ENCODE data around the gene MTTP.

The MTTP gene

DNA sequence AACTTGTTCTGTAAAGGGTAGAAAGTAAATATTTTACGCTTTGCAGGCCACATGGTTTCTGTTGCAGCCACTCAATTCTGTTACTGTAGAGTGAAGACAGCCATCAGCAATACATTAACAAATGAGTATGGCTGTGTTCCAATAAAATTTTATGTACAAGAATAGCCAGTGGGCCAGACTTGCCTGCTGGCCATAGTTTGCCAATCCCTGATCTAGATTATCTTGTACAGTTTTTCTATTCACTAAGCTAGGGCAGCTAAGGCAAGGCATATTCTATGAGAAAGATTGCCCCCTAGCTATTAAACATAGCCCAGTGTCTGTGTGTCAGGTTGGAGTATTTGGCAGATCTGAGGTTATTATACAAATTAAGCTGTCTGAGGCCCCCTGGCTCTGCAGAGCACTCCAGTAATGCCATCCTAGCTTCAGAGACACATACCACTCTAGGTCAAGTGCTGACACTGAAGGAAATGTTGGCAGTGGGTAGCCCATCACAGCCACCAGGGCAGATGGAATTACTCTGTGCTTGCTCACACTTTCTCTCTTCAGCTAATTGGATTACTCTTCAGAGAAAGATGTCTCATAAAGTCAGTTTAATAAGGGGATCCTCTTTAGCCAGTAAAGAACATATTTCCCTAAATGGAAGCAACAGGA, 40.7 kb downstream of the MTTP start:
- Histone ChIP-seq H3K27ac (no peak overlapping the region), H3K4me1 (no peaks in the 10 kb centered on the region), H3K4me2 (no peak overlapping the region), H3K36me3 (no peaks in the 10 kb centered on the region), H3K4me3 (no peak overlapping the region), H3K9me3 (no peaks in the 10 kb centered on the region), H3K27me3 (no peaks in the 10 kb centered on the region), H4K20me1 (no peaks in the 10 kb centered on the region), H3K9ac (no peak overlapping the region)
- TF ChIP-seq Cebpa-rat (IDR thresholded peaks at IDR 0.05): no peak

DNA sequence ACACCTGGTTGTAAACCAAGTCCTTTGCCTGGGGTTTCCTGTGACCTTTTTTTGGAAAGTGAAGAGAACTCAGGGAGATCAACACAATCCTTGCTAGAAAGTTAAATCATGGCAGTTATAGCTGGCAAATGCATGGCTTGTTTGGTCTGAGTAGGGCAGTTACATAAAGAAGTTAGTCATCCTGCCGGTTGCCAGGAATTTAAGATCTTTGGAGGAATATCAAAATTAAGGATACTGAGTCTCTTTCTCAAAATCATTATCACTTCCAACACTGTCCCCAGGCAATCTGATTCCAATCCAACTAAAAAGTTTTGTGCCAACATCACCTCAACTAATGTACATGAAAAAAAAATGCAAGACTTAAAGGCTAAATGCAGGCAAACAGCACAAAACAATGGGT, 42.8 kb downstream of the MTTP start:
- Histone ChIP-seq H4K20me1 (no peaks in the 10 kb centered on the region), H3K4me1 (no peaks in the 10 kb centered on the region), H3K9me3 (no peaks in the 10 kb centered on the region), H3K4me3 (no peak overlapping the region), H3K4me2 (no peak overlapping the region), H3K27ac (no peak overlapping the region), H3K9ac (no peak overlapping the region), H3K36me3 (no peaks in the 10 kb centered on the region), H3K27me3 (no peaks in the 10 kb centered on the region)
- TF ChIP-seq Cebpa-rat (IDR thresholded peaks at IDR 0.05): no peak

GRCh38 chr4:99622341-99622740, 47.7 kb downstream of the MTTP start:
- Histone ChIP-seq H3K4me2 (no peak overlapping the region), H4K20me1 (no peaks in the 10 kb centered on the region)
- no peak for TF ChIP-seq Cebpa-rat (IDR thresholded peaks at IDR 0.05)

GRCh38 chr4:99624141-99624719, 49.6 kb downstream of the MTTP start:
- no peaks in the 10 kb centered on the region for H3K27me3 ChIP-seq
- no peaks in the 10 kb centered on the region for H4K20me1 ChIP-seq
- H3K4me2 ChIP-seq: no peak overlapping the region
- H3K9me3 ChIP-seq: no peaks in the 10 kb centered on the region
- H3K36me3 ChIP-seq: no peaks in the 10 kb centered on the region
- no peak overlapping the region for H3K9ac ChIP-seq
- TF ChIP-seq Cebpa-rat (IDR thresholded peaks at IDR 0.05): no peak
- H3K4me3 ChIP-seq: no peak overlapping the region
- H3K27ac ChIP-seq: no peak overlapping the region
- H3K4me1 ChIP-seq: no peaks in the 10 kb centered on the region

More at GRCh38 chr4:99622341-99622740, 47.7 kb downstream of the MTTP start:
- no peaks in the 10 kb centered on the region for H3K9me3 ChIP-seq
- H3K4me1 ChIP-seq: no peaks in the 10 kb centered on the region
- no peak overlapping the region for H3K9ac ChIP-seq
- no peak overlapping the region for H3K4me3 ChIP-seq
- H3K36me3 ChIP-seq: no peaks in the 10 kb centered on the region
- no peak overlapping the region for H3K27ac ChIP-seq
- H3K27me3 ChIP-seq: no peaks in the 10 kb centered on the region

- Histone ChIP-seq H3K36me3 (no peaks in the 10 kb centered on the region), H3K9me3 (no peaks in the 10 kb centered on the region), H3K27ac (no peak overlapping the region)
Observed at GRCh38 chr4:99625369-99625768, 50.7 kb downstream of the MTTP start.

GRCh38 chr4:99628040-99628439, 53.4 kb downstream of the MTTP start:
- Histone ChIP-seq H3K9me3 (no peaks in the 10 kb centered on the region), H3K36me3 (no peaks in the 10 kb centered on the region), H3K4me1 (peaks cover 5% of the 10 kb centered on the region; the same call in 1 of the 2 replicates), H3K9ac (no peak overlapping the region), H3K27ac (no peak overlapping the region), H3K4me3 (no peak overlapping the region), H3K4me2 (no peak overlapping the region), H4K20me1 (no peaks in the 10 kb centered on the region), H3K27me3 (no peaks in the 10 kb centered on the region)
- TF ChIP-seq Cebpa-rat (IDR thresholded peaks at IDR 0.05): no peak

More at GRCh38 chr4:99625369-99625768, 50.7 kb downstream of the MTTP start:
- TF ChIP-seq Cebpa-rat (IDR thresholded peaks at IDR 0.05): no peak
- H3K9ac ChIP-seq: no peak overlapping the region
- no peaks in the 10 kb centered on the region for H3K27me3 ChIP-seq
- no peak overlapping the region for H3K4me3 ChIP-seq
- H4K20me1 ChIP-seq: no peaks in the 10 kb centered on the region
- peaks cover 5% of the 10 kb centered on the region; the same call in 1 of the 2 replicates for H3K4me1 ChIP-seq
- no peak overlapping the region for H3K4me2 ChIP-seq

GRCh38 chr4:99629962-99630554, 55.4 kb downstream of the MTTP start:
- H3K36me3 ChIP-seq: no peaks in the 10 kb centered on the region
- no peak for TF ChIP-seq Cebpa-rat (IDR thresholded peaks at IDR 0.05)
- no peak overlapping the region for H3K9ac ChIP-seq
- no peaks in the 10 kb centered on the region for H3K9me3 ChIP-seq
- peaks cover 10% of the 10 kb centered on the region for H3K4me1 ChIP-seq
- no peaks in the 10 kb centered on the region for H4K20me1 ChIP-seq
- no peaks in the 10 kb centered on the region for H3K27me3 ChIP-seq
- no peak overlapping the region for H3K4me3 ChIP-seq
- no peak overlapping the region for H3K27ac ChIP-seq
- H3K4me2 ChIP-seq: 0 out of 2 replicates have a peak overlapping the region, but pooled peaks have one; percentile 4

GRCh38 chr4:99630857-99631360, 56.3 kb downstream of the MTTP start:
- Histone ChIP-seq H4K20me1 (no peaks in the 10 kb centered on the region), H3K27me3 (no peaks in the 10 kb centered on the region), H3K36me3 (no peaks in the 10 kb centered on the region), H3K9ac (no peak overlapping the region), H3K9me3 (no peaks in the 10 kb centered on the region), H3K4me3 (no peak overlapping the region), H3K4me1 (peaks cover 12% of the 10 kb centered on the region), H3K4me2 (no peak overlapping the region), H3K27ac (no peak overlapping the region)
- TF ChIP-seq Cebpa-rat (IDR thresholded peaks at IDR 0.05): no peak

DNA sequence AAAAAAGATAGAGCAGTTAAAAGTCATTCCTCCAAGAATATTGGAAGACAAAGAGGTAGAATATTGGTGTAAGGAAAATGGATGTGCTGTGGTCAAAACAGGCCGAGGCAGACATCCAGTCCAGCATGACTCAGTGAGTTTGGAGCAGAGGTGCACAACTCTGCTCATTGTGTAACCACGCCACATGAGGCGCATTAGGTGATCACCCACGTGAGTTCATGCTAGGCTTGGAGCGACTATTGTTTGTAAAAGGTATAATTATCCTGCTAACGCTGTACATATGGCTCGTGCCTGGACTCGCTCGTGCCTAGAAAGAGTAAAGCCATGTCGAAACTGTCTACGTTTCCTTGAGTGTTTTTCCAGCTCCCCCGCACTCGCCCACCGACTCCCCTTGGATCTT, 59.1 kb downstream of the MTTP start:
- Histone ChIP-seq H3K4me1 (peaks cover 12% of the 10 kb centered on the region), H3K9me3 (no peaks in the 10 kb centered on the region), H3K9ac (no peak overlapping the region), H3K27me3 (no peaks in the 10 kb centered on the region), H4K20me1 (no peaks in the 10 kb centered on the region), H3K4me3 (no peak overlapping the region), H3K4me2 (no peak overlapping the region), H3K36me3 (no peaks in the 10 kb centered on the region), H3K27ac (no peak overlapping the region)
- no peak for TF ChIP-seq Cebpa-rat (IDR thresholded peaks at IDR 0.05)

GRCh38 chr4:99634742-99635360, 60.2 kb downstream of the MTTP start:
- peaks cover 10% of the 10 kb centered on the region for H3K4me1 ChIP-seq
- H3K4me2 ChIP-seq: peak overlapping the region; percentile 23; the same call in 1 of the 2 replicates
- TF ChIP-seq Cebpa-rat (IDR thresholded peaks at IDR 0.05): no peak

More at GRCh38 chr4:99634742-99635360, 60.2 kb downstream of the MTTP start:
- Histone ChIP-seq H4K20me1 (no peaks in the 10 kb centered on the region), H3K9me3 (no peaks in the 10 kb centered on the region), H3K36me3 (no peaks in the 10 kb centered on the region), H3K27ac (no peak overlapping the region), H3K4me3 (no peak overlapping the region), H3K9ac (no peak overlapping the region), H3K27me3 (no peaks in the 10 kb centered on the region)

Measured in BLaER1 (cell line).